Thymus (tissue), 11 donors: ENCODE results near the gene SLC12A5. TPM values are rescaled to one million over a fixed set of nuclear protein-coding genes. Genes with fewer than 3 reads are reported as not detected.
A peak's percentile ranks its signal among the peaks of the same experiment; 100 is the strongest.
"Not testable (repeated sequence)": the region's sequence is repeated elsewhere in the genome, so short reads cannot be mapped to it uniquely, and the experiment has no call there.

Experiments used
- DNase-seq, 9 donors: peaks; one replicate each; pipeline ENCODE4 v3.0.0-alpha.2; 2013; ENCODE audit warnings: low spot score in 9 of 9, low read depth in 6 of 9, missing footprints in 1 of 9
- H3K27ac ChIP-seq, 2 donors: one replicate each; pipeline ENCODE4 v1.5.1; 2013; ENCODE audit warnings: control low read depth in 1 of 2, low read depth in 1 of 2, low read length in 1 of 2, mild to moderate bottlenecking in 1 of 2, moderate library complexity in 1 of 2
- H3K27me3 ChIP-seq, 2 donors: one replicate each; pipeline ENCODE4 v1.5.1; 2013; ENCODE audit warnings: low read length in 1 of 2; ENCODE audit not compliant: control insufficient read depth in 2 of 2, insufficient read depth in 1 of 2
- H3K36me3 ChIP-seq, 2 donors: one replicate each; pipeline ENCODE4 v1.5.1; 2013; ENCODE audit warnings: low read length in 1 of 2, mild to moderate bottlenecking in 1 of 2, moderate library complexity in 1 of 2; ENCODE audit not compliant: control insufficient read depth in 2 of 2, insufficient read depth in 2 of 2
- H3K4me1 ChIP-seq, 2 donors: one replicate each; pipeline ENCODE4 v1.5.1; 2013; ENCODE audit warnings: low read length in 2 of 2; ENCODE audit not compliant: control insufficient read depth in 2 of 2, insufficient read depth in 2 of 2
- H3K4me3 ChIP-seq, 2 donors: one replicate each; pipeline ENCODE4 v1.5.1; 2013; ENCODE audit warnings: low read length in 2 of 2, control low read depth in 1 of 2, mild to moderate bottlenecking in 1 of 2
- H3K9me3 ChIP-seq, 2 donors: one replicate each; pipeline ENCODE4 v1.5.1; 2013; ENCODE audit warnings: low read length in 1 of 2, mild to moderate bottlenecking in 1 of 2; ENCODE audit not compliant: control insufficient read depth in 2 of 2, insufficient read depth in 1 of 2
- WGBS: extraction: QIAGEN DNeasy Blood & Tissue Kit; methylation state at CpG from one replicate; pipeline ENCODE4 v1.1.7; 2013; 5-methylcytosine and 5-hydroxymethylcytosine counted together
- polyA plus RNA-seq: library from polyadenylated mRNA; stranded (reverse); fragments of 200-250 nt; gene quantifications from one replicate; pipeline ENCODE4 v1.2.3, GENCODE V29; 2013
- total RNA-seq: library from RNA; stranded (reverse); fragments of 120-200 nt; gene quantifications from one replicate; pipeline ENCODE4 v1.2.4, GENCODE V29; 2013
- donor health status: healthy.

The SLC12A5 gene
- total and polyA plus RNA-seq, 2 donors: 0.90 to 4.0 TPM

GRCh38 chr20:46084805-46085178 is 55.8 kb downstream of the SLC12A5 start:
- Histone ChIP-seq H3K4me3 (no peak overlapping the region), H3K9me3 (no peaks in the 10 kb centered on the region), H3K36me3 (peaks cover 0 to under 1% of the 10 kb centered on the region in 2 donors), H3K27ac (no peak overlapping the region), H3K27me3 (no peaks in the 10 kb centered on the region), H3K4me1 (peaks cover 6 to 12% of the 10 kb centered on the region in 2 donors)
- WGBS: 95% methylated on average over 3 of the region's 3 CpGs
- DNase-seq: no peak

GRCh38 chr20:46085179-46085851 is 56.3 kb downstream of the SLC12A5 start:
- H3K4me1 ChIP-seq: peaks cover 6 to 12% of the 10 kb centered on the region in 2 donors
- DNase-seq: no peak
- no peaks in the 10 kb centered on the region for H3K36me3 ChIP-seq
- no peak overlapping the region for H3K4me3 ChIP-seq
- H3K27ac ChIP-seq: no peak overlapping the region
- 93% methylated on average over 4 of the region's 4 CpGs for WGBS
- no peaks in the 10 kb centered on the region for H3K27me3 ChIP-seq
- H3K9me3 ChIP-seq: no peaks in the 10 kb centered on the region

- Histone ChIP-seq H3K4me1 (peaks cover 6 to 12% of the 10 kb centered on the region in 2 donors), H3K27me3 (no peaks in the 10 kb centered on the region), H3K9me3 (no peaks in the 10 kb centered on the region), H3K4me3 (no peak overlapping the region), H3K36me3 (no peaks in the 10 kb centered on the region), H3K27ac (no peak overlapping the region)
- WGBS: 88% methylated on average over 8 of the region's 8 CpGs
- no peak for DNase-seq
These were observed 58.1 kb downstream of the SLC12A5 start for GRCh38 chr20:46087161-46087560.

GRCh38 chr20:46088409-46089166 is 59.6 kb downstream of the SLC12A5 start:
- Histone ChIP-seq H3K27ac (peak overlapping the region; percentile 77 to 78), H3K27me3 (no peaks in the 10 kb centered on the region), H3K36me3 (no peaks in the 10 kb centered on the region), H3K9me3 (no peaks in the 10 kb centered on the region), H3K4me1 (peaks cover 6 to 12% of the 10 kb centered on the region in 2 donors), H3K4me3 (peak overlapping the region; percentile 74 to 83)
- peak in 5 of 9 donors; percentile 8 to 59 (median 28) for DNase-seq
- WGBS: 8% methylated on average over 22 of the region's 22 CpGs

- H3K4me1 ChIP-seq: peaks cover 6 to 12% of the 10 kb centered on the region in 2 donors
- H3K4me3 ChIP-seq: peak overlapping the region; percentile 74 to 83
- no peaks in the 10 kb centered on the region for H3K9me3 ChIP-seq
- WGBS: under 1% methylated on average over 31 of the region's 31 CpGs
- no peak for DNase-seq
- peak overlapping the region; percentile 77 to 92 for H3K27ac ChIP-seq
- H3K36me3 ChIP-seq: no peaks in the 10 kb centered on the region
- H3K27me3 ChIP-seq: no peaks in the 10 kb centered on the region
These were observed 60.1 kb downstream of the SLC12A5 start for GRCh38 chr20:46089167-46089416.

GRCh38 chr20:46089417-46090388 is 60.7 kb downstream of the SLC12A5 start, which contains the start of gene NCOA5:
NCOA5 (minus strand) TSS chr20:46089962; CDS start chr20:46079424, 10,538 bp downstream.
- H3K9me3 ChIP-seq: no peaks in the 10 kb centered on the region
- H3K27me3 ChIP-seq: no peaks in the 10 kb centered on the region
- peak within 1 kb of the TSS; percentile 77 to 92 for H3K27ac ChIP-seq
- H3K4me3 ChIP-seq: peak within 1 kb of the TSS; percentile 74 to 83
- no peaks in the 10 kb centered on the region for H3K36me3 ChIP-seq
- DNase-seq: peak; percentile 79 to 96 (median 92)
- peaks cover 6 to 12% of the 10 kb centered on the region in 2 donors for H3K4me1 ChIP-seq
- under 1% methylated on average over 100 of the region's 100 CpGs for WGBS

- H3K4me3 ChIP-seq, H3K27ac ChIP-seq, H3K27me3 ChIP-seq, H3K36me3 ChIP-seq, H3K9me3 ChIP-seq, DNase-seq: not testable (repeated sequence)
- 98% methylated on average over 52 of the region's 52 CpGs for WGBS
- H3K4me1 ChIP-seq: peaks cover 6 to 12% of the 10 kb centered on the region in 2 donors
These were observed 62.9 kb downstream of the SLC12A5 start for GRCh38 chr20:46091622-46092535.

GRCh38 chr20:46093531-46093930 is 64.5 kb downstream of the SLC12A5 start:
- DNase-seq: no peak
- peaks cover 6 to 14% of the 10 kb centered on the region in 2 donors for H3K27me3 ChIP-seq
- H3K4me1 ChIP-seq: peaks cover 1 to 2% of the 10 kb centered on the region in 2 donors
- H3K4me3 ChIP-seq: no peak overlapping the region
- no peaks in the 10 kb centered on the region for H3K9me3 ChIP-seq
- 85% methylated on average over 2 of the region's 2 CpGs for WGBS
- H3K36me3 ChIP-seq: no peaks in the 10 kb centered on the region
- H3K27ac ChIP-seq: no peak overlapping the region
